ENCODE measurements around the gene CADPS. TPM values are rescaled to one million over a fixed set of nuclear protein-coding genes. Genes with fewer than 3 reads are reported as not detected.

Gene CADPS
- total and polyA plus RNA-seq, 9 of the 15 experiments (the other 6 are each of a cell fraction or from before 2014, with no cell fraction given) = not detected

DNA sequence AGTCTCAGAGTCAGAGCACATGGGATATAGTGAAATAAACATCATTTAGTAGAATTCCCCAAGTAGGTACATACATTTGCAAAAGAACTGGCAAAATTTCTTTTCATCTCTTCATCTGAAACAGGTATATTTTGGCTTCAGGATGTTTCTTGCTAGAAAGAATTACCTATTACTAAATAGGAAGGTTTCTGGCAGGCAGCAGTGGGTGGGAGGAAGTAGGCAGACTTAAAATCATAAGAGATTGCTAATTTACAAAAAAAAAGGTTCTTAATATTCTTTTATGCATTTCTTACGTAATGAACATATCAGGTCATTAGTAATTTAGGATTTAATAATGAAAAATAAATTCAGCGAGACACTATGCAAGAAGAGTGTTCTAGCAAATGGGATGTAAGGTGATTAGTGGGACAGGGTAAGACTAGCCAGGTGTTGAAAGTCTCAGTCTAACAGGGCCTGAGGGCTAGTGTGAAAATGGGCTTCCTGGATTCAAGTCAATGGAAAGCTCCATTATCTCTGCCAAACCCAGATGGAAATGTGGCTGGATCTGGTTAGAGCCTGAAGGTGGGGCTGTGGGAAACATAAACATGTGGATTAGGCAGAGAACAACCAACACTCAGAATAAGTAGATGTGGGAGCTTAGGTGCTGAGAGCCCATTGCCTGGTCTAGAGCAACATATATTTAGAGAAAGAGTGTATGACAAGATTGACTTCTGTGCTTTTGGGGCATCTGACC lies 374.5 kb downstream of the CADPS start (continued):
- TF ChIP-seq PHF21A (IDR thresholded peaks at IDR 0.05; ENCODE audit: borderline replicate concordance, low read depth) = no peak

GRCh38 chr3:62497156-62497555 lies 378.1 kb downstream of the CADPS start:
- Histone ChIP-seq H3K36me3 (ENCODE audit: control insufficient read depth, insufficient read depth, low read length) (no peaks in the 10 kb centered on the region), H3K4me1 (replicated peaks in 1 of 2; ENCODE audit: control insufficient read depth in 2 of 2, insufficient read depth in 2 of 2, low read length in 2 of 2) (no peaks in the 10 kb centered on the region), H3K27me3 (ENCODE audit: control insufficient read depth in 2 of 2, insufficient read depth in 2 of 2, low read length in 2 of 2) (no peaks in the 10 kb centered on the region), H3K27ac (ENCODE audit: extremely low read depth, low read depth, low read length) (no peak overlapping the region), H3K9me3 (replicated peaks; ENCODE audit: control insufficient read depth, insufficient read depth, low read depth, low read length) (no peaks in the 10 kb centered on the region), H3K9me1 (ENCODE audit: control insufficient read depth, insufficient read depth, low read length) (no peaks in the 10 kb centered on the region), H3K79me2 (ENCODE audit: control insufficient read depth, insufficient read depth, low read length) (no peaks in the 10 kb centered on the region), H3K9ac (ENCODE audit: insufficient read depth in 1 of 2, low read depth in 2 of 2, low read length in 2 of 2) (no peak overlapping the region), H3K4me3 (no peak overlapping the region), H4K20me1 (replicated peaks; ENCODE audit: control insufficient read depth, insufficient read depth, low read length) (no peaks in the 10 kb centered on the region), H2AFZ (ENCODE audit: low read depth, low read length) (no peak overlapping the region), H3K4me2 (ENCODE audit: insufficient read depth, low read length) (no peak overlapping the region)
- TF ChIP-seq ZNF184 (CRISPR knock-in tag; IDR thresholded peaks at IDR 0.05) (no peak), ZNF518B (CRISPR knock-in tag; IDR thresholded peaks at IDR 0.05) (no peak), TRIM28 (IDR thresholded peaks at IDR 0.05) (no peak), GTF2A2 (tag; IDR thresholded peaks at IDR 0.05) (no peak), ELF4 (CRISPR knock-in tag; IDR thresholded peaks at IDR 0.05) (no peak)
- TF ChIP-seq, protein P1, sequence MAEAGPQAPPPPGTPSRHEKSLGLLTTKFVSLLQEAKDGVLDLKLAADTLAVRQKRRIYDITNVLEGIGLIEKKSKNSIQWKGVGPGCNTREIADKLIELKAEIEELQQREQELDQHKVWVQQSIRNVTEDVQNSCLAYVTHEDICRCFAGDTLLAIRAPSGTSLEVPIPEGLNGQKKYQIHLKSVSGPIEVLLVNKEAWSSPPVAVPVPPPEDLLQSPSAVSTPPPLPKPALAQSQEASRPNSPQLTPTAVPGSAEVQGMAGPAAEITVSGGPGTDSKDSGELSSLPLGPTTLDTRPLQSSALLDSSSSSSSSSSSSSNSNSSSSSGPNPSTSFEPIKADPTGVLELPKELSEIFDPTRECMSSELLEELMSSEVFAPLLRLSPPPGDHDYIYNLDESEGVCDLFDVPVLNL (CRISPR knock-in tag; IDR thresholded peaks at IDR 0.05; ENCODE audit: low read depth) = no peak
- TF ChIP-seq, protein P2, sequence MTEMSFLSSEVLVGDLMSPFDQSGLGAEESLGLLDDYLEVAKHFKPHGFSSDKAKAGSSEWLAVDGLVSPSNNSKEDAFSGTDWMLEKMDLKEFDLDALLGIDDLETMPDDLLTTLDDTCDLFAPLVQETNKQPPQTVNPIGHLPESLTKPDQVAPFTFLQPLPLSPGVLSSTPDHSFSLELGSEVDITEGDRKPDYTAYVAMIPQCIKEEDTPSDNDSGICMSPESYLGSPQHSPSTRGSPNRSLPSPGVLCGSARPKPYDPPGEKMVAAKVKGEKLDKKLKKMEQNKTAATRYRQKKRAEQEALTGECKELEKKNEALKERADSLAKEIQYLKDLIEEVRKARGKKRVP (CRISPR knock-in tag; IDR thresholded peaks at IDR 0.05) = no peak
- WGBS (ENCODE audit: insufficient coverage, low coverage, missing lambda C conversion rate) = 0% methylated on average over 5 of the region's 5 CpGs
- ATAC-seq (no peak), FAIRE-seq (no peak), DNase-seq (ENCODE audit: extremely low read depth in 1 of 4, low spot score in 3 of 4) (no peak)
- ChIA-PET POLR2A (no interaction called here), CTCF (ENCODE audit: low intra/inter-chr PET ratio) (no interaction called here)
- in situ Hi-C loops (cut with MboI) = no loop called here
- intact Hi-C loops (cut with micrococcal nuclease) = no loop called here
- BruUV-seq (replicated peaks) = no TSS peak

Measured in K562 (cell line).